NAMALWA (cell line): ENCODE data around the gene YWHAQ.

ENCODE experiments used
- DNase-seq: peaks from one replicate; pipeline ENCODE4 v3.0.0-alpha.2; 2015; ENCODE audit warnings: low spot score

The YWHAQ gene

DNA sequence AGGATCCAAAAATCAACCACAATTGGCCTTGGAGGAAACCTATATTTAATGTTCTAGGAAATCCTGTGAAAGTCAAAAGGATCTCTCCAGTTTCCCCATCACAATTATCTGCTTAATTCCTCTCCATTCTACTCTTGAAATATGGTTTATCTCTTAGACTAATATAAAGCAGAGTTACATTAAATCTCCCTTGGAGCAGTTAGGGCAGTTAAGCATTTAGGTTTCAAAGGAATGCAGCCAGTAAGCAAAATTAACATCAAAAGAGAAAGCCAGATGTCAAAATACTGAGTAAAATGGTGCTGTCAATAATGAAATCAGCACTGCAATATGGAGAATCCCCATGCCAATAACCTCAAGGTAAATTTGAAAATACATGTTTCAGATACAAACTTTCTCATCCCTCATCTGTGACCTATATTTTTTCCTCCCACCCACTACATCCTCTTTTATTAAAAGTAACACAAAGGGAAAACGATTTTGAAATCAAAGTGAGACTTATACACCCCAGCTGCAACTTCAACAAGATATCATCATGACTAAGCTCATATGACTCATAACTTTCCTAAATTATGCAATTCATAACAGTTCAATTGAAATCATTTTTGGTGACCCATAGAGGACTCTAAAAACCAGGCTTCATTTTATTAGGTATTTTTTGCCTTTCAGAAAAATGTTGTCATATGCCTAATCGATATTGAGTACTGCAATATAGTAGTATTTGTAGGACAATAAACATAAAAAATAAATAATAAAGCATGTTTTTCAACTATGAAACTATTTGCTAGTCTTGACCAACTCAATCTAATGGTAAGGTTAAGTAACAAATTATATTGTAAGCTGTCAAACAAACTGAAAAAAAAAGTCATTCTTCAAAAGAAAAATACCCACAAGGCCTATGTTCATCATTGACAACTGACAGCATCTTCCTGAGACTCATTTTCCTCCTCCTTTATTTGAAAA lies 78.3 kb downstream of the YWHAQ start:
- DNase-seq, result peak; percentile 52

DNA sequence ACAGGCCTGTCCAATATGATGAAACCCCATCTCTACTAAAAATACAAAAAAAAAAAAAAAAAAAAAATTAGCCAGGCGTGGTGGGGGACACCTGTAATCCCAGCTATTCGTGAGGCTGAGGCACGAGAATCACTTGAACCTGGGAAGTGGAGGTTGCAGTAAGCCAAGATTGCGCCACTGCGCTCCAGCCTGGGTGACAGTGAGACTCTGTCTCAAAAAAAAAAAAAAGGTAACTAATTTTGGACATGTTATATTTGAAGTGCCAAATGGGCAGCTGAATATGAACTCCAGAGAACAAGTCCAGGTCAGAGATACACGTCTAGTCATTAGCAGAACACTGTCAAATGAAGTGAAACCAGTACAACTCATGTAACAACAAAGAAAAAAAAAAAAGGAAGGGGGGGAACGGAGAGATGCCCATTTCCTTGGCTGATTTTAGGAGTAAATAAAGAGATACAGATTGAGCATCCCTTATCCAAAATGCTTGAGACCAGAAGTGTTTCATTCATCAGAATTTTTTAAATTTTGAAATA lies 79.9 kb downstream of the YWHAQ start:
- peak; percentile 75 for DNase-seq

DNA sequence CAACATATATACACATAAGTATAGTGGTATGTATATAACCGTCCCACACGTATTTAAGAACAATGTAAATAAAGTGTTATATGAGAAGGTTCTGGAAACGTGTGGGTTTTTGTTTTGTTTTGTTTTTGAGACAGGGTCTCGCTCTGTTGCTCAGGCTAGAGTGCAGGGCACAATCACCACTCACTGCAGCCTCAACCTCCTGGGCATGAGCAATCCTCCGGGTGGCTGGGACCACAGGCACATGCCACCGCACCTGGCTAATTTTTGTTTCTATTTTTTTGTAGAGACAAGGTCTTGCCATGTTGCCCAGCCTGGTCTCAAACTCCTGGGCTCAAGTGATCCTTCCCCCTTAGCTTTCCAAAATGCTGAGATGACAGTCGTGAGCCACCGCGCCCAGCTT lies 81.4 kb downstream of the YWHAQ start:
- peak; percentile 82 for DNase-seq

DNA sequence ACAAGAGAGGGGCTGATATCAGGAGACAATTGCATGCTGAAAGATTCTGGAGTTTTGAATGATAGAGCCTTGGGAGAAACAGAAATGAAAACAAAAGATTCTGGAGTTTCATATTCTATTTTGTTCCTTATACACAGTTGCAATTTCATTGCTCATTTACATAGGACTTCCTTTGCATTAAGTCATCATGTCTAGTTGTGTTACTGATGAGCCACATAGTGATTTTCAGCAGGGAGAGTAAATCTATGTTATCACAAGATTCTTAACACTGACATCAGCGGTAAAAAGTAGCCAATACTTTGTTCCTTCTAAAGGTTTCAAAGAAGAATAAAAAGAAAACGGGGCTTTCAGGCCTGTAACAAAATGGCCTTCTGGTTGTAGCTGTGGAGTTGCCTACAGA lies 82.3 kb downstream of the YWHAQ start:
- DNase-seq, result peak; percentile 87

DNA sequence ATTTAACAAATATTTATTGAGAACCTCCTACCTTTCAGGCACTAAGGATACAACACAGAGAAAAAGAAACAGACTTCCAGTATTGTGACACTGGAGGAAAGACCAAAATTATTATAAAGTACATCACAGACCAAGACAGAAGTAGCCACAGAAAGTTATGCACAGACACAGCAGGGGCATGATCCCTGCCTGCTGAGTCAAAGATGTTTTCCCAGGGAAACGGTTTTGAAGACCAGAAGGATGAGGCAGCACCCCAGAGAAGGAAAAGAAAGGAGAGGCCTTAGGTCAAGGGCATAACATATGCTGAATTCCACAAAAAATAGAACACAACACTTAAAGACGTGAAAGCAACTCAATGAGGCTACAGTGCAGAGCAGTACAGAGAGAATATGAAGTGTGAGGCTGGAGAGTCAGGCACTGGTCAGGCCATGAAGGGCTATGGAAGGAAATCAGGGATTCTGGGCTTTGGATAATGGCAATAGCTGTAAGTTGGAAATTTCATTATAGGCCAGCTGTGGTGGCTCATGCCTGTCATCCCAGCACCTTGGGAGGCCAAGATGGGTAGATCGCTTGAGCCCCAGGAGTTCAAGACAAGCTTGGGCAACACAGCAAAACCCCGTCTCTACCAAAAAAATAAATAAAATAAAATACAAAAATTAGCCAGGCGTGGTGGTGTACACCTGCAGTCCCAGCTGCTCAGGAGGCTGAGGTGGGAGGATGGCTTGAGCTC lies 83.4 kb downstream of the YWHAQ start:
- DNase-seq, result peak; percentile 61

DNA sequence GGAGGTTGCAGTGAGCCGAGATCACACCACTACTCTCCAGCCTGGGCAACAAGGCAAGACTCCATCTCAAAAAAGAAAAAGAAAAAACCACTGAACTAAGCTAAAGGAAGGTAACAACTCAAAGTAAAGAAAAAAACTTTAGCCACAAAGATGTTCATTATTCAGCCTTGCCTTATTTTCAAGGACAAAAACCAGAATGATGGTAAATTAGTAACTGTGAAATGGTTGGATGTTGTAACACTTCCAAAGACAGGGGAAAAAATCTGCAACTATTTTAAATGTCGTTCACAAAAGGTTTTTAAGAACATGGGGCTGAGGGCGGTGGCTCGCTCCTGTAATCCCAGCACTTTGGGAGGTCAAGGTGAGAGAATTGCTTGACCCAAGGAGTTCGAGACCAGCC lies 85.3 kb downstream of the YWHAQ start:
- peak; percentile 13 for DNase-seq

DNA sequence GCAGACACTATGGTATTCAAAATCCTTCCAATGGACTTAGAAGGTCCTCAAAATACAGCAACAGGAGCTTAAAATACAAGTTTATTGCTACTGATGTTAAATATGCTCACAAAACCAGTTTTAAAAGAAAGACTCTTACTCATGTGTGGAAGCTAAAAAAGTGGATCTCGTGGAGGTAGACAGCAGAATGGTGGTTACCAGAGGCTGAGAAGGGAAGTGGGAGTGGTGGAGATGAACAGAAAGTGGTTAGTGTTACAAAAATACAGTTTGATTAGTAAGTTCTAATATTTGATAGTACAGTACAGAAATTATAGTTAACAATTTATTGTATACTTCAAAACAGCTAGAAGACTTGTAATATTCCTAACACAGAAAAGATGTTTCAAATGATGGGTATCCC lies 87.2 kb downstream of the YWHAQ start:
- peak; percentile 43 for DNase-seq

DNA sequence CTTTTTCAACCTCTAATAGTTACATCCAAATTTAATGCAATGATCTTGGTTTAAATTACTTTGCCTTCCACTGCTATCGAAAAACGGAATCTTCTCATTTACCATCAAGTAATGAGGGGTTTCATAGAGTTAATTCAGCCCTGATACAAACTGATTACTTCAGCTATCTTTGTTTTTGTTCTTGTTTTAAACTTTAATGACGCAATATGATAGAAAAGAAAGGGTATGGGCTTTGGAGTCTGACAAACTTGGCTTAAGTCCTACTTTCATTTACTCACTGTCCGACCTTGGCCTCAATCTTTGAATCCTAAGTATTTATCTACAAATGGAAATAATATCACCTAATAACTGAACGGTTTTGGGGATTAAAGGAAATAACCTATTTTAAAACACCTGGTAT lies 91.3 kb downstream of the YWHAQ start:
- DNase-seq, result peak; percentile 15

DNA sequence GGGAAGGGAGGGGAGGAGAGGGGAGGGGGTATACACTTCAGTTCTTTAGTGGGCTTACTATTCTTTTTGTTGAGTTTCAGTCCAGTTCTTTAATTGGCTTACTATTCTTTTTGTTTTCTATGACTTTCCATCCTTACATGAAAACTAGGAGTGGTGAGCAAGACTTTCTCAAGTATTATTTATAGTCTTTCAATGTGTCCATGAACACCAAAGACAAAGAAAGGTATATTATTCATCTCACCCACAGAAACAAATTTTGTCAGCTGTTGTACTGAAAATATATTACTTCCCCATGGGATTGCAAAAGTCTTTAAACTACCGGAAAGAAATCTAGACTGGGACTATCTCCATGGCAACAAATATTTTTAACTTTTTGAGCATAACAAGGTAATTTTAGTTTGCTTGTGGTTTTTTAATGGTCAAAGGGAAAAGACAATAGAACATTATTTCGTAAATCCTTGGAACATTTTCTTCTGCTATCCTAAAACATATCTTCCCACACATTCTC lies 92.7 kb downstream of the YWHAQ start:
- DNase-seq, result peak; percentile 50

DNA sequence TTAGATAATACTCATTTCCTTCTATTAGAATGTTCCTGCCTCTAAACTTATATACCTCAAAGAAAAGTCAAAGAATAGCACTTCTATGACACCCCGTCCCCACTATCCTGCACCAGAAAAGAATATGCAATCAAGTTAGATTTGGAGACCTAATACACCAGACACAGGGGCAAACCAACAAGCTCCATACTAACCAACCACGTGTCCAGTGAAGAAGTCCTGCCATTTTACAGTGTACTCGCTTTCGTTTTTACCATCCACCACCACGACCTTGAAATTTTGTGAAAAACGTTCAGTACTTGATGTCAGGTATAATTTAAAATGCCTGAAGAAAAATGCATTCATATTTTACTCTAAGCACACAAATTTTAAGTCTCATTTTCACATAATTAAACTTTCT lies 94.3 kb downstream of the YWHAQ start:
- DNase-seq, result no peak

DNA sequence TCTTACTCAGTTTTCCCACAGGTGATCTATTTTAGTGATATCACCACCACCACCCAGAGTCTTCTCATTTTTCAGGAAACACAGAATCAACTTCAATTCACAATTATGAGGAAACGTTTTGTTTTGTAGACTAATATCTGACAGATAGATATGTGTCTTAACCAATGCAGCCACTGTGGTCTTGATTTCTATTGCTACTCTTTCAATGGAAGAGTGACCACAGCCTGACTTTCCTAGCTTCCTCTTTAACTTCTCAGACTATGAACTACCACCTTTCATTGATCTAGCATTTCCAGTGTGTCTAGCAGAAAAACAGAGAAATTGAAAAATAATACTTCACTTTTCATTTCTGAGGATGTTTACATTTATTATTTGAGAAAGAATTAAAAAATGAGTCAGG lies 95.6 kb downstream of the YWHAQ start:
- DNase-seq, result no peak
